ENCODE data around the gene PID1. TPM values are rescaled to one million over a fixed set of nuclear protein-coding genes. Genes with fewer than 3 reads are reported as not detected.

Gene PID1
- total RNA-seq, 1 experiment from 2014 or later, result not detected

DNA sequence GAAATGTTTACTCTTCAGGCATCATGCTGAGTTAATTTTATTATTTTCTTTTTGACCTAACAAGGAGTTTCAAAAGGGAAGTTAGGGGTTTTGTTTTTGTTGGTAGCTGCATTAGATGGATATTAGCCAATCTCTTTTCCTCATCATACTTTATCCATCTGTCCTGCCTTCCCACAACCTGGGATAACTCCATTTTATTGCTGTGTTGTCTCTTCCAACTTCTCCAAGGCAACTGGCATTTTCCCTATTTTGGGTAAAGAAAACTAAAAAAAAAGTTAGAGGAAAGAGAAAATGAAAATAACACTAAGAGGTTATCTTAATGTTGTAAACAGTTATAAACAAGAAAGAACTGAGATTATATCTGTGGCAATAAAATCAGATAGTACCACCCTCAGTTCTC lies 147.0 kb downstream of the PID1 start:
- H3K27ac ChIP-seq, result no peak overlapping the region
- CTCF ChIA-PET, result no interaction called here
- H3K4me1 ChIP-seq (replicated peaks; ENCODE audit: insufficient read depth), result no peaks in the 10 kb centered on the region
- no peaks in the 10 kb centered on the region for H3K36me3 ChIP-seq (ENCODE audit: low read depth)
- H3K9me2 ChIP-seq (ENCODE audit: insufficient read depth), result no peaks in the 10 kb centered on the region
- no peak for DNase-seq
- intact Hi-C loops (cut with micrococcal nuclease; ENCODE audit: unreplicated experiment), result no loop called here
- H3K9me3 ChIP-seq (ENCODE audit: insufficient read depth, low read depth), result no peaks in the 10 kb centered on the region
- H3K79me2 ChIP-seq (ENCODE audit: low read depth), result no peaks in the 10 kb centered on the region
- H3K4me2 ChIP-seq, result no peak overlapping the region
- TF ChIP-seq EZH2 (IDR thresholded peaks at IDR 0.05; ENCODE audit: low read depth), result no peak
- TF ChIP-seq, protein P1, sequence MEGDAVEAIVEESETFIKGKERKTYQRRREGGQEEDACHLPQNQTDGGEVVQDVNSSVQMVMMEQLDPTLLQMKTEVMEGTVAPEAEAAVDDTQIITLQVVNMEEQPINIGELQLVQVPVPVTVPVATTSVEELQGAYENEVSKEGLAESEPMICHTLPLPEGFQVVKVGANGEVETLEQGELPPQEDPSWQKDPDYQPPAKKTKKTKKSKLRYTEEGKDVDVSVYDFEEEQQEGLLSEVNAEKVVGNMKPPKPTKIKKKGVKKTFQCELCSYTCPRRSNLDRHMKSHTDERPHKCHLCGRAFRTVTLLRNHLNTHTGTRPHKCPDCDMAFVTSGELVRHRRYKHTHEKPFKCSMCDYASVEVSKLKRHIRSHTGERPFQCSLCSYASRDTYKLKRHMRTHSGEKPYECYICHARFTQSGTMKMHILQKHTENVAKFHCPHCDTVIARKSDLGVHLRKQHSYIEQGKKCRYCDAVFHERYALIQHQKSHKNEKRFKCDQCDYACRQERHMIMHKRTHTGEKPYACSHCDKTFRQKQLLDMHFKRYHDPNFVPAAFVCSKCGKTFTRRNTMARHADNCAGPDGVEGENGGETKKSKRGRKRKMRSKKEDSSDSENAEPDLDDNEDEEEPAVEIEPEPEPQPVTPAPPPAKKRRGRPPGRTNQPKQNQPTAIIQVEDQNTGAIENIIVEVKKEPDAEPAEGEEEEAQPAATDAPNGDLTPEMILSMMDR (conservative IDR thresholded peaks at IDR 0.05), result no peak
- H3F3A ChIP-seq (ENCODE audit: insufficient read depth, low read depth), result no peaks in the 10 kb centered on the region
- POLR2A ChIA-PET (ENCODE audit: unreplicated experiment), result no interaction called here
- no peaks in the 10 kb centered on the region for H3K27me3 ChIP-seq (ENCODE audit: insufficient read depth, low read depth)
- BruUV-seq (replicated peaks), result no TSS peak
- no peak overlapping the region for H2AFZ ChIP-seq
- no peaks in the 10 kb centered on the region for H4K20me1 ChIP-seq (ENCODE audit: insufficient read depth)
- H3K4me3 ChIP-seq, result no peak overlapping the region

DNA sequence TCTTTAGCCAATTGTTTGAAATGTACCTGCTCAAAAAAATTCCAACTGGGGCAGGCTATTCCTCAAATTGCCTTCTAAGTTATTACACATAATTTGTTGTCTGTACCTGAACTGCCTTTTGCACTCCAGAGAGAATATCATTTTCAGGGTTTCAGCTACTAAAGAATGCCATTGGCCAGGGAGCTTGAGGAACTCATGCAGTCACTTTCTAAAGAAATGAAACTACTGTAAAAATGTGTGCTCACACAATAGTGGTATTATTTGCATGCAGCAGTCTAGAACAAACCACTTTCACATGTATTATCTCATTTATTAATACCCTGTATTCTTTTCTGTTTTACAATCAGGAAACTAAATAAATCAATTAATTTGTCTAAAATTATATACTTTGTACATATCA lies 152.2 kb downstream of the PID1 start:
- no peak overlapping the region for H2AFZ ChIP-seq

DNA sequence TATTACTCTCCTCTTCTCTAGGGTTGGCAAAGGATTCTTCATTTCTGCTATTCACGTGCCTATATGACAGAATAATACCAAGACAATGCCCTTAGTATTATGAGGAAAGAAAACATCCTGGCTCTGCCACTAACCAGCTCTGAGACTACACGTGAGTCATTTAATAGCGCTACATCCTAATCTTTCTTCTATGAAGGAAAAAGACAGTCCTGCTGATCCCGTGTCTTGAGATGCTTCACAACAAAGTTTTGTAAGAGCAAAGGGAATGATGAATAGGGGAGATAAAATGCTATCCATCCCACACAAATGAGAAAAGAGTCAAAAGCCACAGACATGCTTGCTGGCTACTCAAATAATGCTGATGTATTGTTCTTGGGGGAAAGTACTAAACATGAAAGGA lies 152.8 kb downstream of the PID1 start:
- Histone ChIP-seq H3K4me3 (no peak overlapping the region), H3K27me3 (ENCODE audit: insufficient read depth, low read depth) (no peaks in the 10 kb centered on the region), H3F3A (ENCODE audit: insufficient read depth, low read depth) (no peaks in the 10 kb centered on the region), H3K4me2 (no peak overlapping the region), H3K4me1 (replicated peaks; ENCODE audit: insufficient read depth) (no peaks in the 10 kb centered on the region), H3K9me3 (ENCODE audit: insufficient read depth, low read depth) (no peaks in the 10 kb centered on the region), H2AFZ (no peak overlapping the region), H3K36me3 (ENCODE audit: low read depth) (no peaks in the 10 kb centered on the region), H4K20me1 (ENCODE audit: insufficient read depth) (no peaks in the 10 kb centered on the region), H3K27ac (no peak overlapping the region), H3K9me2 (ENCODE audit: insufficient read depth) (no peaks in the 10 kb centered on the region), H3K79me2 (ENCODE audit: low read depth) (no peaks in the 10 kb centered on the region)
- no peak for DNase-seq
- intact Hi-C loops (cut with micrococcal nuclease; ENCODE audit: unreplicated experiment), result no loop called here
- CTCF ChIA-PET, result no interaction called here
- BruUV-seq (replicated peaks), result no TSS peak
- POLR2A ChIA-PET (ENCODE audit: unreplicated experiment), result no interaction called here
- no peak for TF ChIP-seq EZH2 (IDR thresholded peaks at IDR 0.05; ENCODE audit: low read depth)

More for the DNA sequence above, 152.2 kb downstream of the PID1 start:
- POLR2A ChIA-PET (ENCODE audit: unreplicated experiment), result no interaction called here
- Histone ChIP-seq H3K9me2 (ENCODE audit: insufficient read depth) (no peaks in the 10 kb centered on the region), H3K79me2 (ENCODE audit: low read depth) (no peaks in the 10 kb centered on the region), H3F3A (ENCODE audit: insufficient read depth, low read depth) (no peaks in the 10 kb centered on the region), H3K27ac (no peak overlapping the region), H4K20me1 (ENCODE audit: insufficient read depth) (no peaks in the 10 kb centered on the region), H3K4me3 (no peak overlapping the region), H3K27me3 (ENCODE audit: insufficient read depth, low read depth) (no peaks in the 10 kb centered on the region), H3K4me2 (no peak overlapping the region), H3K36me3 (ENCODE audit: low read depth) (no peaks in the 10 kb centered on the region), H3K4me1 (replicated peaks; ENCODE audit: insufficient read depth) (no peaks in the 10 kb centered on the region), H3K9me3 (ENCODE audit: insufficient read depth, low read depth) (no peaks in the 10 kb centered on the region)
- CTCF ChIA-PET, result no interaction called here
- BruUV-seq (replicated peaks), result no TSS peak
- TF ChIP-seq, protein P1 (conservative IDR thresholded peaks at IDR 0.05), result no peak
- TF ChIP-seq EZH2 (IDR thresholded peaks at IDR 0.05; ENCODE audit: low read depth), result no peak
- intact Hi-C loops (cut with micrococcal nuclease; ENCODE audit: unreplicated experiment), result no loop called here
- DNase-seq, result no peak

GRCh38 chr2:229111744-229112143 lies 159.3 kb downstream of the PID1 start:
- TF ChIP-seq EZH2 (IDR thresholded peaks at IDR 0.05; ENCODE audit: low read depth), result no peak
- TF ChIP-seq, protein P1 (conservative IDR thresholded peaks at IDR 0.05), result no peak
- intact Hi-C loops (cut with micrococcal nuclease; ENCODE audit: unreplicated experiment), result no loop called here
- Histone ChIP-seq H3K4me1 (replicated peaks; ENCODE audit: insufficient read depth) (no peaks in the 10 kb centered on the region), H3K4me2 (no peak overlapping the region), H4K20me1 (ENCODE audit: insufficient read depth) (no peaks in the 10 kb centered on the region), H3K79me2 (ENCODE audit: low read depth) (no peaks in the 10 kb centered on the region), H3K36me3 (ENCODE audit: low read depth) (no peaks in the 10 kb centered on the region), H3F3A (ENCODE audit: insufficient read depth, low read depth) (no peaks in the 10 kb centered on the region), H3K9me2 (ENCODE audit: insufficient read depth) (no peaks in the 10 kb centered on the region), H3K27ac (no peak overlapping the region), H3K9me3 (ENCODE audit: insufficient read depth, low read depth) (no peaks in the 10 kb centered on the region), H2AFZ (no peak overlapping the region), H3K27me3 (ENCODE audit: insufficient read depth, low read depth) (peaks cover 3% of the 10 kb centered on the region; the same call in 1 of the 2 replicates), H3K4me3 (no peak overlapping the region)
- POLR2A ChIA-PET (ENCODE audit: unreplicated experiment), result no interaction called here
- CTCF ChIA-PET, result no interaction called here
- no peak for DNase-seq
- no TSS peak for BruUV-seq (replicated peaks)

Data from PC-9 (cell line).